H1 (cell line): Measurements from ENCODE around the gene MRPS25.

Source experiments
- CEBPB ChIP-seq: IDR thresholded peaks from 2 replicates; pipeline ENCODE4 v1.6.1; 2012; ENCODE audit warnings: low read depth, low read length
- CTBP2 ChIP-seq: IDR thresholded peaks from 2 replicates; pipeline ENCODE4 v1.7.0; 2011; ENCODE audit warnings: borderline replicate concordance, mild to moderate bottlenecking, moderate library complexity, mixed read lengths, low read length; ENCODE audit not compliant: insufficient read depth, insufficient read length
- EP300 ChIP-seq, 2 experiments: IDR thresholded peaks; 1 replicate in 1 of 2; 2 replicates in 1 of 2; pipeline ENCODE4 v1.6.1; 2011 to 2012; ENCODE audit warnings: low read depth in 2 of 2, low read length in 2 of 2, mild to moderate bottlenecking in 2 of 2, borderline replicate concordance in 1 of 2, inconsistent platforms in 1 of 2, moderate library complexity in 1 of 2
- FOSL1 ChIP-seq: IDR thresholded peaks from 2 replicates; pipeline ENCODE4 v1.6.1; 2011; ENCODE audit warnings: mild to moderate bottlenecking, low read depth, low read length, moderate library complexity; ENCODE audit not compliant: insufficient read depth
- GTF2F1 ChIP-seq: IDR thresholded peaks from 2 replicates; pipeline ENCODE4 v1.6.1; 2012; ENCODE audit warnings: low read depth, low read length, improper control_type of control experiment, borderline replicate concordance
- NRF1 ChIP-seq: IDR thresholded peaks from 2 replicates; pipeline ENCODE4 v1.6.1; 2011; ENCODE audit warnings: mild to moderate bottlenecking, low read depth, low read length, improper control_type of control experiment
- POLR2A ChIP-seq, 2 experiments: IDR thresholded peaks; 1 replicate in 1 of 2; 2 replicates in 1 of 2; pipeline ENCODE4 v1.6.1; 2011; ENCODE audit warnings: low read depth in 2 of 2, low read length in 2 of 2, mild to moderate bottlenecking in 2 of 2; ENCODE audit errors: control extremely low read depth in 1 of 2
- POLR2AphosphoS5 ChIP-seq: IDR thresholded peaks from 2 replicates; pipeline ENCODE4 v1.6.1; 2011; ENCODE audit warnings: low read depth, low read length
- POU5F1 ChIP-seq: IDR thresholded peaks from 2 replicates; pipeline ENCODE4 v1.6.1; 2011; ENCODE audit warnings: low read depth, mild to moderate bottlenecking, low read length, moderate library complexity
- SIN3A ChIP-seq, 2 experiments: IDR thresholded peaks in 1 of 2; conservative IDR thresholded peaks in 1 of 2; 2 replicates each; pipeline ENCODE4 v1.6.1; 2011 to 2012; ENCODE audit warnings: low read length in 2 of 2, improper control_type of control experiment in 1 of 2, low read depth in 1 of 2, mild to moderate bottlenecking in 1 of 2
- TBP ChIP-seq: IDR thresholded peaks from 2 replicates; pipeline ENCODE4 v1.6.1; 2011; ENCODE audit warnings: low read depth, low read length, improper control_type of control experiment
- TF ChIP-seq, protein P1 (sequence below), 3 experiments: IDR thresholded peaks; 1 replicate in 2 of 3; 2 replicates in 1 of 3; pipeline versions ENCODE4 v1.5.1 to v1.6.1; 2011; ENCODE audit warnings: low read length in 3 of 3, mild to moderate bottlenecking in 3 of 3, inconsistent platforms in 2 of 3, low read depth in 1 of 3, moderate library complexity in 1 of 3; ENCODE audit not compliant: insufficient read depth in 1 of 3; ENCODE audit errors: control extremely low read depth in 1 of 3
- TF ChIP-seq, protein P2 (sequence below): IDR thresholded peaks from 2 replicates; pipeline ENCODE4 v1.6.1; 2012; ENCODE audit warnings: inconsistent platforms
- TF ChIP-seq, protein P3 (sequence below): fragments of 300-600 bp; sonication (generic); IDR thresholded peaks from 2 replicates; pipeline ENCODE4 v1.7.1; 2012; ENCODE audit warnings: low read length, moderate library complexity, mild to moderate bottlenecking, inconsistent platforms; ENCODE audit not compliant: insufficient replicate concordance

DNA sequence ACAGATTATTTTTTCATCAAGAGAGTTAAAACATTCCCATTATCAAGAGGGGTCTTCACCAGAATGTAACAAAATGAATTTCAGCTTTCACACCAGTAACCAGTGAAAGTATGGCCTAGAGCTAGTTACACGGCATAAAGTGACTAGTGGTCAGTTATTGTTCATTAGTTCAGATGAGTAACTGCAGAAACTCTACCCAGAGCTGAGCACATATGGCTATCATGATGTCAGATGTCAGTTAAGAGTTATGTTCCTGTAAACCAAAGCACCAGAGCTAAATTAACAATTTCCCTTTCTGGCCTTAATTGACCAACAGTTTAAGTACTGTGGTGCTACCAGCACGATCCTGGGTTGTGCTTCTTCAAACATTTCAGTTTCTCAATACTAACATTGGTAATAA lies 6.6 kb upstream of the MRPS25 start:
- TF ChIP-seq EP300 (IDR thresholded peaks at IDR 0.05; ENCODE audit: borderline replicate concordance in 1 of 2, low read depth in 2 of 2, low read length in 2 of 2) (no peak), SIN3A (conservative IDR thresholded peaks at IDR 0.05 in 1 of 2, IDR thresholded peaks at IDR 0.05 in 1 of 2; ENCODE audit: low read depth in 1 of 2, low read length in 2 of 2) (no peak), POLR2AphosphoS5 (no peak), GTF2F1 (no peak), POU5F1 (no peak), POLR2A (IDR thresholded peaks at IDR 0.05; ENCODE audit: control extremely low read depth in 1 of 2, low read depth in 2 of 2, low read length in 2 of 2) (no peak), FOSL1 (no peak), TBP (no peak), CEBPB (no peak), CTBP2 (no peak), NRF1 (no peak)
- TF ChIP-seq, protein P1, sequence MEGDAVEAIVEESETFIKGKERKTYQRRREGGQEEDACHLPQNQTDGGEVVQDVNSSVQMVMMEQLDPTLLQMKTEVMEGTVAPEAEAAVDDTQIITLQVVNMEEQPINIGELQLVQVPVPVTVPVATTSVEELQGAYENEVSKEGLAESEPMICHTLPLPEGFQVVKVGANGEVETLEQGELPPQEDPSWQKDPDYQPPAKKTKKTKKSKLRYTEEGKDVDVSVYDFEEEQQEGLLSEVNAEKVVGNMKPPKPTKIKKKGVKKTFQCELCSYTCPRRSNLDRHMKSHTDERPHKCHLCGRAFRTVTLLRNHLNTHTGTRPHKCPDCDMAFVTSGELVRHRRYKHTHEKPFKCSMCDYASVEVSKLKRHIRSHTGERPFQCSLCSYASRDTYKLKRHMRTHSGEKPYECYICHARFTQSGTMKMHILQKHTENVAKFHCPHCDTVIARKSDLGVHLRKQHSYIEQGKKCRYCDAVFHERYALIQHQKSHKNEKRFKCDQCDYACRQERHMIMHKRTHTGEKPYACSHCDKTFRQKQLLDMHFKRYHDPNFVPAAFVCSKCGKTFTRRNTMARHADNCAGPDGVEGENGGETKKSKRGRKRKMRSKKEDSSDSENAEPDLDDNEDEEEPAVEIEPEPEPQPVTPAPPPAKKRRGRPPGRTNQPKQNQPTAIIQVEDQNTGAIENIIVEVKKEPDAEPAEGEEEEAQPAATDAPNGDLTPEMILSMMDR (IDR thresholded peaks at IDR 0.05; ENCODE audit: control extremely low read depth in 1 of 3, insufficient read depth in 1 of 3, low read depth in 1 of 3, low read length in 3 of 3): no peak
- TF ChIP-seq, protein P2, sequence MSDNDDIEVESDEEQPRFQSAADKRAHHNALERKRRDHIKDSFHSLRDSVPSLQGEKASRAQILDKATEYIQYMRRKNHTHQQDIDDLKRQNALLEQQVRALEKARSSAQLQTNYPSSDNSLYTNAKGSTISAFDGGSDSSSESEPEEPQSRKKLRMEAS: no peak
- TF ChIP-seq, protein P3, sequence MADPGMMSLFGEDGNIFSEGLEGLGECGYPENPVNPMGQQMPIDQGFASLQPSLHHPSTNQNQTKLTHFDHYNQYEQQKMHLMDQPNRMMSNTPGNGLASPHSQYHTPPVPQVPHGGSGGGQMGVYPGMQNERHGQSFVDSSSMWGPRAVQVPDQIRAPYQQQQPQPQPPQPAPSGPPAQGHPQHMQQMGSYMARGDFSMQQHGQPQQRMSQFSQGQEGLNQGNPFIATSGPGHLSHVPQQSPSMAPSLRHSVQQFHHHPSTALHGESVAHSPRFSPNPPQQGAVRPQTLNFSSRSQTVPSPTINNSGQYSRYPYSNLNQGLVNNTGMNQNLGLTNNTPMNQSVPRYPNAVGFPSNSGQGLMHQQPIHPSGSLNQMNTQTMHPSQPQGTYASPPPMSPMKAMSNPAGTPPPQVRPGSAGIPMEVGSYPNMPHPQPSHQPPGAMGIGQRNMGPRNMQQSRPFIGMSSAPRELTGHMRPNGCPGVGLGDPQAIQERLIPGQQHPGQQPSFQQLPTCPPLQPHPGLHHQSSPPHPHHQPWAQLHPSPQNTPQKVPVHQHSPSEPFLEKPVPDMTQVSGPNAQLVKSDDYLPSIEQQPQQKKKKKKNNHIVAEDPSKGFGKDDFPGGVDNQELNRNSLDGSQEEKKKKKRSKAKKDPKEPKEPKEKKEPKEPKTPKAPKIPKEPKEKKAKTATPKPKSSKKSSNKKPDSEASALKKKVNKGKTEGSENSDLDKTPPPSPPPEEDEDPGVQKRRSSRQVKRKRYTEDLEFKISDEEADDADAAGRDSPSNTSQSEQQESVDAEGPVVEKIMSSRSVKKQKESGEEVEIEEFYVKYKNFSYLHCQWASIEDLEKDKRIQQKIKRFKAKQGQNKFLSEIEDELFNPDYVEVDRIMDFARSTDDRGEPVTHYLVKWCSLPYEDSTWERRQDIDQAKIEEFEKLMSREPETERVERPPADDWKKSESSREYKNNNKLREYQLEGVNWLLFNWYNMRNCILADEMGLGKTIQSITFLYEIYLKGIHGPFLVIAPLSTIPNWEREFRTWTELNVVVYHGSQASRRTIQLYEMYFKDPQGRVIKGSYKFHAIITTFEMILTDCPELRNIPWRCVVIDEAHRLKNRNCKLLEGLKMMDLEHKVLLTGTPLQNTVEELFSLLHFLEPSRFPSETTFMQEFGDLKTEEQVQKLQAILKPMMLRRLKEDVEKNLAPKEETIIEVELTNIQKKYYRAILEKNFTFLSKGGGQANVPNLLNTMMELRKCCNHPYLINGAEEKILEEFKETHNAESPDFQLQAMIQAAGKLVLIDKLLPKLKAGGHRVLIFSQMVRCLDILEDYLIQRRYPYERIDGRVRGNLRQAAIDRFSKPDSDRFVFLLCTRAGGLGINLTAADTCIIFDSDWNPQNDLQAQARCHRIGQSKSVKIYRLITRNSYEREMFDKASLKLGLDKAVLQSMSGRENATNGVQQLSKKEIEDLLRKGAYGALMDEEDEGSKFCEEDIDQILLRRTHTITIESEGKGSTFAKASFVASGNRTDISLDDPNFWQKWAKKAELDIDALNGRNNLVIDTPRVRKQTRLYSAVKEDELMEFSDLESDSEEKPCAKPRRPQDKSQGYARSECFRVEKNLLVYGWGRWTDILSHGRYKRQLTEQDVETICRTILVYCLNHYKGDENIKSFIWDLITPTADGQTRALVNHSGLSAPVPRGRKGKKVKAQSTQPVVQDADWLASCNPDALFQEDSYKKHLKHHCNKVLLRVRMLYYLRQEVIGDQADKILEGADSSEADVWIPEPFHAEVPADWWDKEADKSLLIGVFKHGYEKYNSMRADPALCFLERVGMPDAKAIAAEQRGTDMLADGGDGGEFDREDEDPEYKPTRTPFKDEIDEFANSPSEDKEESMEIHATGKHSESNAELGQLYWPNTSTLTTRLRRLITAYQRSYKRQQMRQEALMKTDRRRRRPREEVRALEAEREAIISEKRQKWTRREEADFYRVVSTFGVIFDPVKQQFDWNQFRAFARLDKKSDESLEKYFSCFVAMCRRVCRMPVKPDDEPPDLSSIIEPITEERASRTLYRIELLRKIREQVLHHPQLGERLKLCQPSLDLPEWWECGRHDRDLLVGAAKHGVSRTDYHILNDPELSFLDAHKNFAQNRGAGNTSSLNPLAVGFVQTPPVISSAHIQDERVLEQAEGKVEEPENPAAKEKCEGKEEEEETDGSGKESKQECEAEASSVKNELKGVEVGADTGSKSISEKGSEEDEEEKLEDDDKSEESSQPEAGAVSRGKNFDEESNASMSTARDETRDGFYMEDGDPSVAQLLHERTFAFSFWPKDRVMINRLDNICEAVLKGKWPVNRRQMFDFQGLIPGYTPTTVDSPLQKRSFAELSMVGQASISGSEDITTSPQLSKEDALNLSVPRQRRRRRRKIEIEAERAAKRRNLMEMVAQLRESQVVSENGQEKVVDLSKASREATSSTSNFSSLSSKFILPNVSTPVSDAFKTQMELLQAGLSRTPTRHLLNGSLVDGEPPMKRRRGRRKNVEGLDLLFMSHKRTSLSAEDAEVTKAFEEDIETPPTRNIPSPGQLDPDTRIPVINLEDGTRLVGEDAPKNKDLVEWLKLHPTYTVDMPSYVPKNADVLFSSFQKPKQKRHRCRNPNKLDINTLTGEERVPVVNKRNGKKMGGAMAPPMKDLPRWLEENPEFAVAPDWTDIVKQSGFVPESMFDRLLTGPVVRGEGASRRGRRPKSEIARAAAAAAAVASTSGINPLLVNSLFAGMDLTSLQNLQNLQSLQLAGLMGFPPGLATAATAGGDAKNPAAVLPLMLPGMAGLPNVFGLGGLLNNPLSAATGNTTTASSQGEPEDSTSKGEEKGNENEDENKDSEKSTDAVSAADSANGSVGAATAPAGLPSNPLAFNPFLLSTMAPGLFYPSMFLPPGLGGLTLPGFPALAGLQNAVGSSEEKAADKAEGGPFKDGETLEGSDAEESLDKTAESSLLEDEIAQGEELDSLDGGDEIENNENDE: no peak
